ENCODE results near the gene PFN3. TPM values are rescaled to one million over a fixed set of nuclear protein-coding genes. Genes with fewer than 3 reads are reported as not detected.
"Not testable (repeated sequence)": the region's sequence is repeated elsewhere in the genome, so short reads cannot be mapped to it uniquely, and the experiment has no call there.

PFN3 gene
- total and polyA plus RNA-seq, 7 donors: not detected

- ATAC-seq: no peak
- 48 to 60% (median 54%) methylated on average over 13 of the region's 13 CpGs for WGBS, 3 donors
- Histone ChIP-seq H3K9me3 (no peaks in the 10 kb centered on the region), H3K27me3 (ENCODE audit: insufficient read depth in 3 of 3, low read length in 2 of 3) (no peaks in the 10 kb centered on the region), H3K27ac (peak overlapping the region; percentile 91), H3K4me1 (peaks cover 14% of the 10 kb centered on the region), H3K36me3 (ENCODE audit: insufficient read depth in 1 of 2, low read depth in 1 of 2) (no peaks in the 10 kb centered on the region), H3K4me3 (peak overlapping the region; percentile 73)
- no peak for DNase-seq
- intact Hi-C loops (cut with DNase I): no loop called here
- TF ChIP-seq CTCF (IDR thresholded peaks at IDR 0.05): no peak
Observed at GRCh38 chr5:177425196-177425800, 24.8 kb upstream of the PFN3 start.

GRCh38 chr5:177423671-177424070, 23.2 kb upstream of the PFN3 start:
- Histone ChIP-seq H3K4me1 (peaks cover 14% of the 10 kb centered on the region), H3K4me3 (no peak overlapping the region), H3K9me3 (no peaks in the 10 kb centered on the region), H3K27me3 (ENCODE audit: insufficient read depth in 3 of 3, low read length in 2 of 3) (no peaks in the 10 kb centered on the region), H3K36me3 (ENCODE audit: insufficient read depth in 1 of 2, low read depth in 1 of 2) (no peaks in the 10 kb centered on the region), H3K27ac (no peak overlapping the region)
- WGBS, 3 donors: 83 to 88% (median 86%) methylated on average over 2 of the region's 2 CpGs
- TF ChIP-seq CTCF (IDR thresholded peaks at IDR 0.05): no peak
- ATAC-seq (no peak), DNase-seq (no peak)
- intact Hi-C loops (cut with DNase I): no loop called here

GRCh38 chr5:177421062-177421798, 20.8 kb upstream of the PFN3 start:
- no peak overlapping the region for H3K27ac ChIP-seq
- no peak overlapping the region for H3K4me3 ChIP-seq
- no peaks in the 10 kb centered on the region for H3K36me3 ChIP-seq (ENCODE audit: insufficient read depth in 1 of 2, low read depth in 1 of 2)
- intact Hi-C loops (cut with DNase I): no loop called here
- ATAC-seq (no peak), DNase-seq (no peak)
- H3K4me1 ChIP-seq: no peaks in the 10 kb centered on the region
- no peak for TF ChIP-seq CTCF (IDR thresholded peaks at IDR 0.05)
- H3K9me3 ChIP-seq: no peaks in the 10 kb centered on the region
- WGBS, 3 donors: 59 to 64% (median 59%) methylated on average over 6 of the region's 6 CpGs
- no peaks in the 10 kb centered on the region for H3K27me3 ChIP-seq (ENCODE audit: insufficient read depth in 3 of 3, low read length in 2 of 3)

GRCh38 chr5:177420472-177420871, 20.0 kb upstream of the PFN3 start:
- H3K4me1 ChIP-seq: not testable (repeated sequence)
- 74 to 82% (median 75%) methylated on average over 7 of the region's 7 CpGs for WGBS, 3 donors

GRCh38 chr5:177419046-177419445, 18.6 kb upstream of the PFN3 start:
- WGBS, 3 donors: 53 to 75% (median 57%) methylated on average over 3 of the region's 3 CpGs
- ATAC-seq: no peak
- H3K4me1 ChIP-seq: no peaks in the 10 kb centered on the region

More at GRCh38 chr5:177420472-177420871, 20.0 kb upstream of the PFN3 start:
- DNase-seq; H3K4me3 ChIP-seq; H3K36me3 ChIP-seq (ENCODE audit: insufficient read depth in 1 of 2, low read depth in 1 of 2); H3K27ac ChIP-seq; H3K27me3 ChIP-seq (ENCODE audit: insufficient read depth in 3 of 3, low read length in 2 of 3); ATAC-seq; H3K9me3 ChIP-seq; intact Hi-C loops (cut with DNase I): not testable (repeated sequence)

GRCh38 chr5:177417081-177417480, 16.6 kb upstream of the PFN3 start:
- WGBS, 3 donors: 75 to 85% (median 82%) methylated on average over 6 of the region's 6 CpGs
- H3K4me1 ChIP-seq; H3K4me3 ChIP-seq; H3K27ac ChIP-seq; H3K27me3 ChIP-seq (ENCODE audit: insufficient read depth in 3 of 3, low read length in 2 of 3); H3K36me3 ChIP-seq (ENCODE audit: insufficient read depth in 1 of 2, low read depth in 1 of 2); intact Hi-C loops (cut with DNase I); ATAC-seq; DNase-seq; H3K9me3 ChIP-seq: not testable (repeated sequence)

More at GRCh38 chr5:177419046-177419445, 18.6 kb upstream of the PFN3 start:
- no peaks in the 10 kb centered on the region for H3K9me3 ChIP-seq
- no peaks in the 10 kb centered on the region for H3K36me3 ChIP-seq (ENCODE audit: insufficient read depth in 1 of 2, low read depth in 1 of 2)
- intact Hi-C loops (cut with DNase I): no loop called here
- no peak overlapping the region for H3K4me3 ChIP-seq
- TF ChIP-seq CTCF (IDR thresholded peaks at IDR 0.05): no peak
- H3K27ac ChIP-seq: no peak overlapping the region
- no peak for DNase-seq
- H3K27me3 ChIP-seq (ENCODE audit: insufficient read depth in 3 of 3, low read length in 2 of 3): no peaks in the 10 kb centered on the region
